GM23248 (cell line): Measurements from ENCODE around the gene ZNRF4. TPM values are rescaled to one million over a fixed set of nuclear protein-coding genes. Genes with fewer than 3 reads are reported as not detected.

Experiments
- DNase-seq: peaks from one replicate; pipeline ENCODE4 v3.0.0-alpha.2; 2015
- H2AFZ ChIP-seq: fragments of 200-600 bp; sonication (generic); 2 replicates; pipeline ENCODE4 v1.6.1; 2016; ENCODE audit warnings: antibody characterized with exemption
- H3F3A ChIP-seq: fragments of 200-600 bp; sonication (generic); 2 replicates; pipeline ENCODE4 v1.6.1; 2016; ENCODE audit warnings: mild to moderate bottlenecking, antibody characterized with exemption, mixed run types; ENCODE audit not compliant: insufficient read depth
- H3K27ac ChIP-seq: fragments of 200-600 bp; sonication (generic); 2 replicates; pipeline ENCODE4 v1.5.1; 2016; ENCODE audit warnings: mild to moderate bottlenecking
- H3K27me3 ChIP-seq: fragments of 200-600 bp; sonication (generic); replicated peaks from 2 replicates; pipeline ENCODE4 v1.6.1; 2016; ENCODE audit warnings: mild to moderate bottlenecking; ENCODE audit not compliant: insufficient read depth
- H3K36me3 ChIP-seq: fragments of 200-600 bp; sonication (generic); 2 replicates; pipeline ENCODE4 v1.6.1; 2016; ENCODE audit warnings: low read depth, mild to moderate bottlenecking
- H3K4me1 ChIP-seq: fragments of 200-600 bp; sonication (generic); 2 replicates; pipeline ENCODE4 v1.6.1; 2016; ENCODE audit warnings: mild to moderate bottlenecking; ENCODE audit not compliant: insufficient read depth
- H3K4me2 ChIP-seq: fragments of 200-600 bp; sonication (generic); one replicate; pipeline ENCODE4 v1.6.1; 2016; ENCODE audit warnings: mild to moderate bottlenecking; ENCODE audit not compliant: unreplicated experiment
- H3K4me3 ChIP-seq: fragments of 200-600 bp; sonication (generic); 2 replicates; pipeline ENCODE4 v1.5.1; 2016; ENCODE audit warnings: mild to moderate bottlenecking
- H3K79me2 ChIP-seq: fragments of 200-600 bp; sonication (generic); 2 replicates; pipeline ENCODE4 v1.6.1; 2016; ENCODE audit warnings: mild to moderate bottlenecking; ENCODE audit not compliant: insufficient read depth
- H3K9ac ChIP-seq: fragments of 200-600 bp; sonication (generic); 2 replicates; pipeline ENCODE4 v1.6.1; 2016; ENCODE audit warnings: mild to moderate bottlenecking
- H3K9me2 ChIP-seq: fragments of 200-600 bp; sonication (generic); 2 replicates; pipeline ENCODE4 v1.6.1; 2016; ENCODE audit warnings: mixed run types, mild to moderate bottlenecking, moderate library complexity; ENCODE audit not compliant: insufficient read depth
- H3K9me3 ChIP-seq: fragments of 200-600 bp; sonication (generic); one replicate; pipeline ENCODE4 v1.6.1; 2017; ENCODE audit warnings: low read depth
- H4K20me1 ChIP-seq: fragments of 200-600 bp; sonication (generic); 2 replicates; pipeline ENCODE4 v1.6.0; 2016; ENCODE audit not compliant: insufficient read depth
- EZH2 ChIP-seq: fragments of 200-600 bp; sonication (generic); IDR thresholded peaks from 2 replicates; pipeline ENCODE4 v1.6.1; 2018; ENCODE audit warnings: antibody characterized with exemption, mild to moderate bottlenecking; ENCODE audit not compliant: insufficient read depth, poor library complexity, severe bottlenecking
- EZH2phosphoT487 ChIP-seq: fragments of 200-600 bp; sonication (generic); IDR thresholded peaks from 2 replicates; pipeline ENCODE4 v1.6.1; 2018; ENCODE audit warnings: antibody characterized with exemption, moderate library complexity, mild to moderate bottlenecking, low read depth; ENCODE audit not compliant: insufficient read depth
- WGBS, 2 experiments: methylation state at CpG; one replicate each; pipeline ENCODE4 v1.1.6; 2015 to 2017; ENCODE audit warnings: low lambda C conversion rate in 2 of 2, low coverage in 1 of 2; ENCODE audit errors: missing lambda C conversion rate in 2 of 2; 5-methylcytosine and 5-hydroxymethylcytosine counted together
- in situ Hi-C: fragments of 300-500 bp; cut with MboI; formaldehyde crosslinking; loops from 2 replicates; pipeline ENCODE4 v1.15.0; 2020
- polyA plus RNA-seq: library from polyadenylated mRNA; unstranded; fragments of >200 nt; fragmentation: Nextera tagmentation; extraction: Ambion mirVana; gene quantifications from 2 replicates; pipeline ENCODE4 v1.2.1, GENCODE V29; 2016
- total RNA-seq: library from RNA; depleted of rRNA; stranded (reverse); fragments of >200 nt; shearing (Covaris generic); gene quantifications from 2 replicates; pipeline ENCODE4 v1.2.3, GENCODE V29; 2014

ZNRF4 gene
- total and polyA plus RNA-seq, 2 experiments from 2014 or later, result not detected

DNA sequence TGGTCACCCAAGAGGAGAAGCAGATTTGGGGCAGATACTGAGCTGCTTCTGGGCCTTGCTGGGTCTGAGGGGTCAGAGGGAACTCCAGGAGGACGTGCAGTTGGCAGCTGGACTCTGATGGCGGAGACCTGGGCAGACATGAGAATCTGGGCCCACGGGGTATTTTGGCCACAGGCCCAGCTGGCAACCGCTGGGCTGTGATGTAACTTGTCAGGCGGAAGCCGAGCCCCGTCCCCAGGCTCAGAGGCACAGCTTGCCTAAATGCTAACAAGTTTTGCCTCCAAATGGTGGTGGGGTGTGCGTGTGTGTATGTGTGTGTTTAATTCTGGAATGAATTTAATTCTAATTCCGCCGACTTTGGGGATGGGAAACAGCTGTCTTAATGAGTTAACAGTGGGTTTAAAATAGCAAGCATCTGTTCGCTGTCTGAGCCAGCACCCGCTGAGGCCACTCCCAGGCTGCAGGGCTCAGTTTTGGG is 11.6 kb downstream of the ZNRF4 start:
- DNase-seq, result no peak
- H4K20me1 ChIP-seq, result no peaks in the 10 kb centered on the region
- WGBS, 2 experiments, result 5% methylated on average over 12 of the region's 12 CpGs
- TF ChIP-seq EZH2 (no peak), EZH2phosphoT487 (no peak)
- H3K4me2 ChIP-seq, result no peak overlapping the region
- H3F3A ChIP-seq, result no peaks in the 10 kb centered on the region
- in situ Hi-C loops, result no loop called here
- no peaks in the 10 kb centered on the region for H3K9me2 ChIP-seq
- no peak overlapping the region for H3K9ac ChIP-seq
- peaks cover 30% of the 10 kb centered on the region for H3K27me3 ChIP-seq
- no peak overlapping the region for H3K4me3 ChIP-seq
- no peak overlapping the region for H2AFZ ChIP-seq
- H3K79me2 ChIP-seq, result no peaks in the 10 kb centered on the region
- no peaks in the 10 kb centered on the region for H3K4me1 ChIP-seq
- H3K36me3 ChIP-seq, result no peaks in the 10 kb centered on the region
- no peaks in the 10 kb centered on the region for H3K9me3 ChIP-seq
- H3K27ac ChIP-seq, result no peak overlapping the region

- in situ Hi-C loops, result no loop called here
- DNase-seq, result no peak
- Histone ChIP-seq H3K4me3 (no peak overlapping the region), H3K4me2 (no peak overlapping the region), H3K9me2 (no peaks in the 10 kb centered on the region), H3K4me1 (no peaks in the 10 kb centered on the region), H3K27me3 (peaks cover 14% of the 10 kb centered on the region), H4K20me1 (no peaks in the 10 kb centered on the region), H3F3A (no peaks in the 10 kb centered on the region), H3K9ac (no peak overlapping the region), H2AFZ (no peak overlapping the region), H3K36me3 (no peaks in the 10 kb centered on the region), H3K27ac (no peak overlapping the region), H3K79me2 (no peaks in the 10 kb centered on the region), H3K9me3 (no peaks in the 10 kb centered on the region)
- 77 to 83% methylated on average over 12 of the region's 12 CpGs for WGBS, 2 experiments
- no peak for TF ChIP-seq EZH2
- no peak for TF ChIP-seq EZH2phosphoT487
Measured at GRCh38 chr19:5470264-5470671, 15.1 kb downstream of the ZNRF4 start.

GRCh38 chr19:5472286-5472685 is 17.1 kb downstream of the ZNRF4 start:
- H3K9me3 ChIP-seq, result no peaks in the 10 kb centered on the region
- 59 to 61% methylated on average over 16 of the region's 16 CpGs for WGBS, 2 experiments

DNA sequence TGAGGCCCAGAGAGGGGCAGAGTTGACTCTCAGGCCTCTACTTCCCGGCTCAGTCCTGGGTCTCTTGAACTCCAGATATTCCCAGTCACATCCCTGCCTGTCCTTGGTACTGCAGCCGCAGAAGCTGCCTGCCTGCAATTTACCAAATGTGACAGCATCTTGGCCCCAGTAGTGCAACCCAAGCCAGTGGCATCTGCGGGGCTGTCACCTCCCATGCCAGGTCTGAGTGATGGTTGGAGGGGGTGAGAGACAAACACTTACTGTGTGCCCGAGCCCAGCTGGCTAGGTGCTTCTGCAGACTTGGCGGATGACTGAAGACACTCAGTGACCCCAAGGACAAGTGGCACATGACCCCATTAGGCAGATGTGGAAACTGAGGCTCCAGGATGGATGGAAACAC is 18.4 kb downstream of the ZNRF4 start:
- no peaks in the 10 kb centered on the region for H3K79me2 ChIP-seq
- in situ Hi-C loops, result no loop called here
- H3K9ac ChIP-seq, result no peak overlapping the region
- no peak for TF ChIP-seq EZH2phosphoT487
- TF ChIP-seq EZH2, result no peak
- no peaks in the 10 kb centered on the region for H3K9me3 ChIP-seq
- no peaks in the 10 kb centered on the region for H3K36me3 ChIP-seq
- DNase-seq, result no peak
- no peak overlapping the region for H3K27ac ChIP-seq
- no peaks in the 10 kb centered on the region for H3K4me1 ChIP-seq
- peaks cover 5% of the 10 kb centered on the region for H3K27me3 ChIP-seq
- 56 to 63% methylated on average over 5 of the region's 5 CpGs for WGBS, 2 experiments
- no peaks in the 10 kb centered on the region for H3K9me2 ChIP-seq
- no peak overlapping the region for H3K4me2 ChIP-seq
- no peak overlapping the region for H2AFZ ChIP-seq
- H4K20me1 ChIP-seq, result no peaks in the 10 kb centered on the region
- H3F3A ChIP-seq, result no peaks in the 10 kb centered on the region
- H3K4me3 ChIP-seq, result no peak overlapping the region

More at GRCh38 chr19:5472286-5472685, 17.1 kb downstream of the ZNRF4 start:
- H3K27me3 ChIP-seq, result no peaks in the 10 kb centered on the region; the same call in none of the 2 replicates
- no peaks in the 10 kb centered on the region for H3K4me1 ChIP-seq
- H2AFZ ChIP-seq, result no peak overlapping the region
- H3K4me3 ChIP-seq, result no peak overlapping the region
- no peak overlapping the region for H3K27ac ChIP-seq
- H3K36me3 ChIP-seq, result no peaks in the 10 kb centered on the region
- TF ChIP-seq EZH2phosphoT487 (no peak), EZH2 (no peak)
- H3K9me2 ChIP-seq, result no peaks in the 10 kb centered on the region
- no peaks in the 10 kb centered on the region for H4K20me1 ChIP-seq
- H3F3A ChIP-seq, result no peaks in the 10 kb centered on the region
- no peak for DNase-seq
- in situ Hi-C loops, result no loop called here
- H3K79me2 ChIP-seq, result no peaks in the 10 kb centered on the region
- no peak overlapping the region for H3K9ac ChIP-seq
- H3K4me2 ChIP-seq, result no peak overlapping the region
